ENCODE measurements around the gene ROCK2. TPM values are rescaled to one million over a fixed set of nuclear protein-coding genes. Genes with fewer than 3 reads are reported as not detected.
"Not testable (repeated sequence)": the region's sequence is repeated elsewhere in the genome, so short reads cannot be mapped to it uniquely, and the experiment has no call there.

ROCK2 gene
- total RNA-seq, 1 donor = 7.0 TPM

DNA sequence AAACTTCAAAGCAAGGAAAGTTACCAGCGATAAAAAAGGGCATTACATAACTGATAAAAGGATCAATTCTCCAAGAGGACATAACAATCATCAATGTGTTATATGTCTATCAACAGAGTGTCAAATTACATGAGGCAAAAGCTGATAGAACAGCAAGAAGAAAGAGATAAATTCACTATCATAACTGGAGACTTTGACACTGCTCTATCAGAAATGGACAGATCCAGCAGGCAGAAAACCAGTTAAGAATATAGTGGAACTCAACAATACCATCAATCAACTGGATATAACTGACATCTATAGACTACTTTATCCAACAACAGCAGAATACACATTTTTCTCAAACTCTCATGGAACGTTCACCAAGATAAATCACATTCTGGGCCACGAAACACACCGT is 65.0 kb downstream of the ROCK2 start:
- no peak for DNase-seq (ENCODE audit: low read depth in 2 of 3, low spot score in 2 of 3)

DNA sequence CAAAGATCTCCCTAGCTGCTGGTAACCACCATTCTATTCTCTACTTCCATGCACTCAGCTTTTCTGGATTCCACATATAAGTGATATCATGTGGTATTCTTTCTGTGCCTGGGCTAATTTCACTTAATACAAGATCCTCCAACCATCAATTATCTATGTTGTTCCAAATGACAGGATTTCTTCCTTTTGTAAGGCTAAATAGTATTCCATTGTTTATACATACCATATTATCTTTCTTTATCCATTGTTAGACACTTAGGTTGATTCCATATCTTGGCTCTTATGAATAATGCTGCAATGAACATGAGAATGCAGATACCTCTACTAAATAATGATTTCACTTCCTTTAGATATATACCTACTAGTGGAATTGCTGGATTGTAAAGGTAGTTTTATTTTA is 66.2 kb downstream of the ROCK2 start:
- DNase-seq (ENCODE audit: low read depth in 2 of 3, low spot score in 2 of 3) = no peak

DNA sequence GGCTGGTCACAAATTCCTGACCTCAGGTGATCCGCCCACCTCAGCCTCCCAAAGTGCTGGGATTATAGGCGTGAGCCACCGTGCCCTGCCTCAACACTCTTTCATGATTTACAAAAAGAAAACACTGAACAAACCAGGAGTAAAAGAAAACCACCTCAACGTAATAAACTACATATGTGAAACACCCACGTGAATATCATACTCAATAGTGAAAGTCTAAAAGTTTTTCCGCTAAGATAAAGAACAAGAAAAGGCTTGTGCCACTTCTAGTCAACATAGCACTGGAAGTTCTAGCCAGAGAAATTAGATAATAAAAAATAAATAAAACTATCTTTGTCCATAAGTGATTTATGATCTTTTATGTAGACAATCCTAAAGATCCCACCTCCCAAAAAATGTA is 68.5 kb downstream of the ROCK2 start:
- no peak for DNase-seq (ENCODE audit: low read depth in 2 of 3, low spot score in 2 of 3)

DNA sequence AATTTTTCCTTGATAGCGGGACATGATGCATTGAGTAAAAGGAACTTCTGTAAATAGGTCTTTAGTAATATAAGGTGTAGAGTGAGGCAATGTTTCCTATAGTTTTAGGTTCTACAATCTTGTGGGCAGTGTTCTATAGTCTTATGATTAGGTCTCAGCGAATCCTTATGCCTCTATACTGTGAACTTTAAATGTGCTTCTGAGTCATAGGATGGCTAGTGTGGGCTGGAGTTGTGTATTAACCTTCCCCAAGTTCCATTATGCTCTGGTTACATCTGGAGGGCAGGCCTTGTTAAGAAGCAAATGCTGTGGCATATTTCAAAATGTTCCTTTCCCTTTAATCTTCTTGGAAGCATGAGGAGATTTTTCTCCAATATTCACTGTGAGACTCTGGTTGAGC is 73.5 kb downstream of the ROCK2 start:
- DNase-seq (ENCODE audit: low read depth in 2 of 3, low spot score in 2 of 3) = no peak

DNA sequence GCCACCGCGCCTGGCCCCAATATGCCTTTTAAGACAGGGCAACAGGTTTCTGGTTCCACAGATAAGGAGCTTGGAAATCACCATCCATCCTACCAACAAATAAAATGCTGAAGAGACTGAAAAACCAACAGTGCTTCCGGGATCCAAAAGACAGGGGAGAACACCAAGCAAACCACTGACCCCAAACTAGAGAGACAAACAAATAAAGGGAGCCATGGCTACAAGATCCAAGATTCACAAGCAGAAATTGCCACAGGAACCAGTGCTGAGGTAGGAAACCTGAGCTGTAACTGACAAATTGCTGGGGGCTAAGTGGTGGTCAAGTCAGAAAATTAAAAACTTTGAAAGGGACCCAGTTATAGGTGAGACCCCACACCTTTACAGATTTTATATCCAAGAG is 76.5 kb downstream of the ROCK2 start:
- no peak for DNase-seq (ENCODE audit: low read depth in 2 of 3, low spot score in 2 of 3)

DNA sequence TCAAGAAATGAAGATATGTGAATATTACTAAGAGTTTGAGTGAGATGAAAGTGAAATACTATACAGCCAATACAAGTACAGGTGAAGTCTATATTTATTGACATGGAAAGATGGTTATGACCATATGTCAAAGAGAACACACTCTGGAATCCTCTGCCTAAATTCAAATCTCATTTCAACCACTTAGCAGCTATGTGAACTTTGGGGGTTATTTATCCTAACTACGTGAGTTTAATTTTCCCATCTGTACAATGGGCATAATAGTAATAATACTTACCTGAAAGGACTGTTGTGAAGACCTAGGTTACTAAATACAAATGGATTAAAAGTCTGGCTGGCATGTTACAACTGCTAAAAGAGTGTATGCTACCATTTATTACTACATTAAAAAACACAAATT is 79.6 kb downstream of the ROCK2 start:
- no peak for DNase-seq (ENCODE audit: low read depth in 2 of 3, low spot score in 2 of 3)

DNA sequence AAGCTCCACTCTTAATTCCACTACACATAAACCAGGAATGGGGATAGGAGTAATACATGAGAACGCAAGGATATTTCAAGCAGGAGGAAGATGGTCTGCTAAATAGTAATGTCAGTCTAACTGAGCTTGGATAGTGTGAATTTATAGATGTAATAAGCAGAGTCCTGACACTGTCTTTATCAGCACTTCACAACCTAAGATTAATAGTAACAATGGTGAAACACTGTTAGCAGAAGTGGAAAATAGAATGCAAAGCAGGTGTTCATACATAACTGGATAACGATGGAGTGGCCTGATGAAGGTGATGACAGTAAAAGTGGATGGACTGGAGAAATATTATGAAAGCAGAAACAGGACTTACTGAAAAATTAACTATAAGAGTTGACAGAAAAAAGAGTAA is 80.4 kb downstream of the ROCK2 start:
- no peak for DNase-seq (ENCODE audit: low read depth in 2 of 3, low spot score in 2 of 3)

DNA sequence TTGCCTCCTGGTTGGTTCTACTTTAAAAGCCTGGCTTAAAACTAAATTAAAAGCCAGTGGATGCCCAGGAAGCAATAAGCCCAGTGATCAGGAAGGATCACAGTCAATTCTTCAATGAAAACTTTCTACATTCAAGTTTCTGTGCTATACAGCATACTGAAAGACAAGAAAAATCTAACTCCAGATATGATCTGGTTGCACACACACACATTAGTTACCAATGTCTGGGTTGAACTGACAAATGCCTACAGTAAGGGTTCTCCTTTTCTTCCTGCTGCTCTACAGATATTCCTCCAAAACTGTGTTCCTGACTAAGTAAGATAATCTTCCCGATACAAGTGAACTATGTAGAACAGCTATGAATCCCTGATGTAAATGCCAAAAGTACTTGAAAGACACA is 81.3 kb downstream of the ROCK2 start:
- no peak for DNase-seq (ENCODE audit: low read depth in 2 of 3, low spot score in 2 of 3)

DNA sequence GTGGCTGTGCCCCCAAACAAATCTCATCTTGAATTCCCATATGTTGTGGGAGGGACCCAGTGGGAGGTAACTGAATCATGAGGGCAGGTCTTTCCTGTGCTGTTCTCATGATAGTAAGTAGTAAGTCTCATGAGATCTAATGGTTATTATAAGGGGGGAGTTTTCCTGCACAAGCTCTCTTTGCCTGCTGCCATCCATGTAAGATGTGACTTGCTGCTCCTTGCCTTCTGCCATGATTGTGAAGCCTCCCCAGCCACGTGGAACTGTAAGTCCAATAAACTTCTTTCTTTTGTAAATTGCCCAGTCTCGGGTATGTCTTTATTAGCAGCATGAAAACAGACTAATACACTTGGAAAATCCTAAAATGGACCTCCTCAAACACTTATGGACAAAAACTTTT is 82.0 kb downstream of the ROCK2 start:
- not testable (repeated sequence) for DNase-seq (ENCODE audit: low read depth in 2 of 3, low spot score in 2 of 3)

DNA sequence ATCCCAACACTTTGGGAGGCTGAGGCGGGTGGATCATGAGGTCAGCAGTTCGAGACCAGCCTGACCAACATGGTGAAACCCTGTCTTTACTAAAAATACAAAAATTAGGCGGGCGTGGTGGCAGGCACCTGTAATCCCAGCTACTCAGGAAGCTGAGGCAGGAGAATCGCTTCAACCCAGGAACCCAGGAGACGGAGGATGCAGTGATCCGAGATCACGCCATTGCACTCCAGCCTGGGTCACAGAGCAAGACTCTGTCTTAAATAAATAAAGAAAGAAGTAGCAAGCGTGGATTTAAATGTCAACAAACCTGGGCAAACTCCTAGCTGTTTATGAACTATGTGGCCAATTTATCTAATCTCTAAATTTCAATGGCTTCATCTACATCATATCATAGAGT is 82.9 kb downstream of the ROCK2 start:
- not testable (repeated sequence) for DNase-seq (ENCODE audit: low read depth in 2 of 3, low spot score in 2 of 3)

DNA sequence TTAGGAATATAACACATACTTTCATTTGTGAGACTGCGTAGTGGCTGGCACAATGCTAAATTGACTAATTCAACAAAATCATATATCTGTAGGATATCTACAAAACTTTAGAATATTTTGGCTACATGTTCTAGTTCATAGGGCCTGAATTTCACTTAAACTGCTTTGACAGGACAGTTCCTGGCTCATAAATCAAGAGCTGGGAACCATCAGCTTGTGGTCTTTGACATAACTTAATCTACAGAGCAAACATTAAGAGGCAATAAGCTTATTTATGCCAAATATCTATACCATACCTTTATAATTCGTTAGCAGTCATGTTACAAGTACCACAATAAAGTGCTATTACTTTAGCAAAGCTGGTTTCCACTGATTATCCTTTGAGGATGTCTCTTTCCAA is 83.5 kb downstream of the ROCK2 start:
- no peak for DNase-seq (ENCODE audit: low read depth in 2 of 3, low spot score in 2 of 3)

DNA sequence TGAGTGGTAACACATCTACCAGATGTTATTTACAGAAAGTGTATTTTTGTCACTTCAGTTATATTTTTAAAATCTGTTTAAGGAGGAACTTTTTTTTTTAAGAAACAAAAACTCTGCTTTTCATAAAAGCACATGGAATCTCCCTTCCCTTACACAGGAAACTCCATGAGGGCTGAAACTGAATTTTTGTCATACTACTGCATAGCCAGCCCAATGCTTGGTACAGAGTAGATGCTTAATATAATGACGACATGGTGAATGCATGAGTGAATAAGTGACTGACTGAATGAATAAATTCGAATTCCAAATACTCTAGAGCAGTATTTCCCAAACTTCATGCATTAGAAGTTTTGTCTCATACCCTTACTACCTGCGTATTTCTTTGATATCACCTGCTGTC is 86.5 kb downstream of the ROCK2 start:
- no peak for DNase-seq (ENCODE audit: low read depth in 2 of 3, low spot score in 2 of 3)

DNA sequence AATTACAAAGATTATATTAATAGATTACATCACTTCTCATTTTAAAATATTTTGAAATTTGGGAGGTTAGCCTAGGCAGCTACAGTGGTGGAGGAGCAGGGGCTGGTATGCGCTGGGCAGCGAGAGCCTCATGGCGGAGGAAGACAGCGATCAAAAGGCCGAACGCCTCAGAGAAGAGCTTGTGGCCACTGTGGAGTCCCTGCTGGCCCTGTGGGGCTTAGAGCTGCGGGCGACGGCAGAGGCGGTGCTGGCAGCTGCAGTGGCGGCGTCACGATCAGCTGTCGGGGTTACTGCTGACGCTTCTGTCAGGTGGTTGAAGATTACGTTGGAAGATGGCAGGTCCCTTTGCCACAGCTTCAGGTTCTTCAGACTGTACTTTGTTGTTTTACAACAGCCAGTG is 87.4 kb downstream of the ROCK2 start:
- DNase-seq (ENCODE audit: low read depth in 2 of 3, low spot score in 2 of 3) = no peak

DNA sequence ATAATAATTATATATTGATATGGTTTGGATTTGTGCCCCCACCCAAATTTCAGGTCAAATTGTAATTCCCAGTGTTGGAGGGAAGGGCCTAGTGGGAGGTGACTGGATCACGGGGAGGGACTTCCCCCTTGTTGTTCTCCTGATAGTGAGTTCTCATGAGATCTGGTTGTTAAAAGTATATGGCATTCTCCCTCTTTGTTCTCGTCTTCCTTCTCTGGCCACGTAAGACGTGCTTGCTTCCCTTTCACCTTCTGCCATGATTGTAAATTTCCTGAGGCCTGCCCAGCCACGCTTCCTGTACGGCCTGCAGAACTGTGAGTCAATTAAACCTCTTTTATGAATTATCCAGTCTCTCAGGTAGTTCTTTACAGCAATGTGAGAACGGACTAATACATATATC is 88.3 kb downstream of the ROCK2 start:
- DNase-seq (ENCODE audit: low read depth in 2 of 3, low spot score in 2 of 3) = no peak

DNA sequence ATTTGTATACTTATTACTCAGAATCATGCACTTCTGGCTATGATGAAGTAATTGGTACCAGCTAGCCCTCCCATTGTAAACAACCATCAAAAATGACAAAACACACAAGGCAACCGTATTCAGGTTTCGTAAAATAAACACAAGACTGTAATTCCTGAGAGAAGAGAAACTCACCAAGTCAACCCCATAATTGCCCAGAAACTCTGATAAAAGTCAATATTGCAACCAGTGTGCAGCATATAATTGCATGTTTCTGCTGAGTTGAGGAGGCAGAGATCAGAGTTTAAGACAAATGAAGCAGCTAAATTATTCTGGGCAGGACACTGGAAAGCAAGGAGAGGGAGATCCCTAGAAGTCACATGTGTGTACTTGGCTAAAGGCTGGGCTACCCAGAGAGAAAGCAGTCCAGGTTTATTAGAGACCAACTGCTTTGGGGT is 90.3 kb downstream of the ROCK2 start:
- DNase-seq (ENCODE audit: low read depth in 2 of 3, low spot score in 2 of 3) = no peak

DNA sequence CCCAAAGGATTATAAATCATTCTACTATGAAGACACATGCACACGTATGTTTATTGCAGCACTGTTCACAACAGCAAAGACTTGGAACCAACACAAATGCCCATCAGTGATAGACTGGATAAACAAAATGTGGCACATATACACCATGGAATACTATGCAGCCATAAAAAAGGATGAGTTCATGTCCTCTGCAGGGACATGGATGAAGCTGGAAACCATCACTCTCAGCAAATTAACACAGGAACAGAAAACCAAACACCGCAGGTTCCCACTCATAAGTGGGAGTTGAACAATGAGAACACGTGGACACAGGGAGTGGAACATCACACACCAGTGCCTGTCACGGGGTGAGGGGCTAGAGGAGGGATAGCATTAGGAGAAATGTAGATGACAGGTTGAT is 92.0 kb downstream of the ROCK2 start:
- not testable (repeated sequence) for DNase-seq (ENCODE audit: low read depth in 2 of 3, low spot score in 2 of 3)

DNA sequence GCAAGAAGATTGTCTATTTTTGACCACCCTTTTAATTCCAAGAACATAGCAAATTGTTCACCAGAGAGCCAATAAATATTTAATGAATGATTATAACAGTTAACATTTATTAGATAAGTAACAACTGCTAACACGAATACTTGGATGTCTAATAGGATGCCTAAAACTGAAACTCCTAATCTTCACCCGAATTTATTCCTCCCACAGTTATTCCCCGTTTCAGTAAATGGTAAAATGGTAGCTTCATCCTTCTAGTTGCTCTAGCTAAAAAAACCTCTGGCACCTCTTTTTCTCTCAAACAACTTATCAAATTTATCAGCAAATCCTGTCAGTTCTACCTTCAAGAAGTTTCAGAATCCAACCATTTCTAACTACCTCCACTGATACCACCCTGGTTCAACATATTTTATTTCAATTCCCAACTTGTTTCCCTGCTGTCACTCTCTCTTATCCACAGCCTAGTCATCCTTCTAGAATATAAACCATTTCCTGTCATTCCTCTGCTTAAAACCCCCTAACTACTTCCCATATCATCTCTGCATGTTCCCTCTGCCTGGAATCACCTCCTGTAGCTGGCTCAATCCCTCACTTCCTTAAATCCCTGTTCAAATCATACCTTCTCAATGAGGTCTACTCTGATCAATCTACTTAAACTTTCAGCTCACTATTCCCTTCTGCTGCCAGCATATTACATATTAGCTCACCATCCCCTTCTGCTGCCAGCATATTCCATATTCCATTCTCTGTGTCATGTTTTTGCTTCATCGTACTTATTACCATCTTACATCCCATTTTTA is 93.8 kb downstream of the ROCK2 start:
- no peak for DNase-seq (ENCODE audit: low read depth in 2 of 3, low spot score in 2 of 3)

DNA sequence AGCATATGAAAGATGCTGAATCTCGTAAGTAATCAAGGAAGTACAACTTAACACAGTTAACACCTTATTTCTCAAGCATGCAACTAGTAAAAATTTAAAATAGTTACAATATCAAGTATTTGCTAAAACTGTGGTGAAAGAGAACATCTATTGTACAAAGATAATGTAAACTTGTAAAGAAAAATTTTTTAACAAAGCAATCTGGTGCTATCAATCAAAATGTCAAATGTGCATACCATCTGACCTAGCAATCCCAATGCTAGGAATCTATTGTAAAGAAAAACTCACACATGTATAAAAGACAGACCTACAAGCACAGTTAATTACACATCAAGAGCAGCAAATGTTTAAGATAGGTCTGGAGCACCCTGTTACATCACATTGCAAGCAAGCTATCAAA is 99.1 kb downstream of the ROCK2 start:
- DNase-seq (ENCODE audit: low read depth in 2 of 3, low spot score in 2 of 3) = no peak

DNA sequence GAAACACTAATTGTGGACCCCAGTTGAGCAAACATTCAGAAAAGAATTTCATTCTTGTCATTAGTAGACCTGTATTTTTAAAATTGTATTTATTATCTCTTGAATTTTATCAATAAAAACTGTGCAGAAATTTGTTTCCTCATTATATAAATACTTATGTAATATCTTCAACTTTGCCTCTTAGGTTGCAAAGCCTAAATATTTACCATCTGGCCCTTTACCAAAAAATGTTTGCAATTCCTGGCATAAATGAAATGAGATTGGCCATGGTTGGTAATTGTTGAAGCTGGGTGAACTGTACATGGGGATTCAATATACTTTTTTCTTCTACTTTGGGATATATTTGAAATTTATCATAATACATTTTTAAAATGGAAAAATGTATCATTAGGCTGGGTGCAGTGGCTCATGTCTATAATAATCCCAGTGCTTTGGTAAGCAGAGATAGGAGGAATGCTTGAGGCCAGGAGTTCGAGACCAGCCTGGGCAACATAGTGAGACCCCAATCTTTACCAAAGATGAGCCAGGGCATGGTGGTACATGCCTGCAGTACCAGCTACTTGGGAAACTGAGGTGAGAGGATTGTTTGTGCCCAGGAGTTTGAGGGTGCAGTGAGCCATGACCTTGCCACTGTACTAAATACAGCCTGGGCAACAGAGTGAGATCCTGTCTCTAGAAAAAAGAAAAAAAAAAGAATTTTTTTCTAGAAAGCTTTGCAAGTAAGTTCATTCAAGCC is 100.2 kb downstream of the ROCK2 start:
- no peak for DNase-seq (ENCODE audit: low read depth in 2 of 3, low spot score in 2 of 3)

DNA sequence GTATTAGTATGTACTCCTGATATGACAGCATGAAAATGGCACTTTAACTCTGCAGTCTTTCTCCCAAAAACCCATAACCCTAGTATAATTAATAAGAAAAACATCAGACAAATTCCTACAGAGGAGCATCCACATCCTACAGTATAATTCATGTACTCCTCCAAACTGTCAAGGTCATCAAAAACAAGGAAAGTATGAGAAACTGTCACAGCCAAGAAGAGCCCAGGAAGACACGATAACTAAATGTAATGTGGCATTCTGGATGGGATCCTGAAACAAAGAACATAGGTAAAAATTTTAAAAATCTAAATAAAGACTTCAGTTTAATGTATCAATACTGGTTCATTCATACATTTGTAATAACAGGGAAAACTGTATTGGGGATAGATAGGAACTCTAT is 100.9 kb downstream of the ROCK2 start:
- no peak for DNase-seq (ENCODE audit: low read depth in 2 of 3, low spot score in 2 of 3)

DNA sequence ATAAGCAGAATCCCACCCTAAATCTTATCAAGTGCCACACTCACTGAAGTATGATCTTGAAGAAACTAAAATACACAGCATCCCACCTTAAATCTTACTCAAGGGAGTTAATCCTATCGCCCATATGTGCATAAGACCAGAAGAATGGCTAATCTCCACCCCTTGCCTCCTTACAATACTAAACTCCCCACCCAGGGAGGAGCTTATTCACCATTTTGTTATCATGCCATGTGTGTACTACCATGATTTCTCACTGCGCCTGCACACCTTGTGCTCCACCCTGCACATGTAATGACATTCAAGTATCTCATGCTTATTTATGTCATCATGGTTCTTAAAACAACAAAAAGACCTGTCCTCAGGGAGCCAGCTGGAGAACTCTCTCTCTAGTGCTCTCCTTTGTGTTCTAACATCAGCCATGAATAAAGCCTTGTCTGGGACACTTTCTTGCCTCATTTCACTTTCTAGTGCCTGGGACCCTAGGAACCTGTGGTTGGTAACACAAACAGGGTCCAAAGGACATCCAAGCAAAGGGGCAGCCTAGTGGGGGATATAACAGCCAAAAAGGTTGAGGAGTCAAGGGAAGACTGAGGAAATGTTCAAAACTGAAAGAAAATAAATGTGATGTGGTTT is 101.8 kb downstream of the ROCK2 start:
- no peak for DNase-seq (ENCODE audit: low read depth in 2 of 3, low spot score in 2 of 3)

Measured in hematopoietic multipotent progenitor cell (in vitro differentiated cells).